NCI-H2029 (cell line): ENCODE data around the gene HPCAL4.

ENCODE experiments used
- DNase-seq: peaks from one replicate; lab custom pipeline; 2025; lab: John Stamatoyannopoulos, UW

HPCAL4 gene

DNA sequence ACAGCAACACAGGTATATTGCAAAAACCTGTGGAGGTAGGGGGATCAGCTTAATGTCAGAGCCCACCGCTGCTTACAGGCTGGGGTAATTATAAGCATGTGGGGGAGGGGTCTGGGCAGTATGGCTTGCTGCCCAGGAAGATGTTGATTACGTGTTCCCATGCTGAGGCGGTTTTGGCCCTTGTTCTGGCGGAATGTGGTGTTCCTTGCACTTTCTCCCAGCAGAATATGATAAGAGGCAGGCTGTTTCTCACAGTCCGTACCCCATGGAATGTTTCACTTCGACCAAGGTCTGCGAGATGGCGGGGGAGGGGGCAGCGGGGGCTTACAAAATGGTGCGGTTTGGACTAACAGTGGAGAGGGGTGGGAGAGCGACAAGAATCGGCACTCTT lies 9.8 kb upstream of the HPCAL4 start:
- DNase-seq = peak; percentile 97

GRCh38 chr1:39700348-39700747 lies 9.1 kb upstream of the HPCAL4 start:
- no peak for DNase-seq

- no peak for DNase-seq
These were observed 8.2 kb upstream of the HPCAL4 start for GRCh38 chr1:39699419-39699818.

DNA sequence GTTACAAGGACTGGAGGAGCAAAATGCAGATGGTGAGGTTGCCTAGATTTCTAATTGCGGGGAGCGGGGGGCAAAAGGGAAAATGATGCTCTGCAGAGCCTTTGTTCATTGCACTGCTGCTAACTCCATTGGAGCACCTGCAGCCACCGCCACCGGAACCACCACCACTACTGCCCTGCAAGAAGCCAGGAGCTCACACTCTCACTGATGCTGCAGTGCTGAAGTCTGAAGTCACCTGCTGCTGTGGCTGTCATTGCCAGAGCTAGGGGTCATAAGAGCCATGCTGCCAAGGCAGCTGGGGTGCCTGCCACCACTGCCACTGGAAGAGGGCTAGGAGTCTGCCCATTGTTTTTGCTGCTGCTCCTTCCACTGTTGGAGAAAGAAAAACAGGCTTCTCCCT lies 7.3 kb upstream of the HPCAL4 start:
- DNase-seq = no peak

DNA sequence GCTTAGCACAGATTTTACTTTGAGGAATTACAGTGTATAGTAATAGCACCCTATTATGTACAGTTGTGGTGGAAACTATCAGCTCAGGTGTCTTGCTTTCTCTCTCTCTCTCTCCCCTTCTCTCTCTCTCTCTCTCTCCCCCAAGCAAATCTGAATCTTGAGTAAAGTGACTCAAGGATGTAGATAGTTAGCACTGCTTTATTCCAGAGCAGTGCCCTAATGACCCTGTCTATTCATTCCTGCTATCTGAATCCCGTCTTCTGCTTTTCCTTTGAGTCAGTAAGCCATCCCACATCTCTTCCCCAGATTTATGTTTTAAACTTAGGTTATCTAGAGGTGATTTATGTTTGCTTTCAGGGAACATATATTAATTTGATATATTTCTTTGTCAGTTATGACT lies 5.2 kb upstream of the HPCAL4 start:
- DNase-seq = no peak

DNA sequence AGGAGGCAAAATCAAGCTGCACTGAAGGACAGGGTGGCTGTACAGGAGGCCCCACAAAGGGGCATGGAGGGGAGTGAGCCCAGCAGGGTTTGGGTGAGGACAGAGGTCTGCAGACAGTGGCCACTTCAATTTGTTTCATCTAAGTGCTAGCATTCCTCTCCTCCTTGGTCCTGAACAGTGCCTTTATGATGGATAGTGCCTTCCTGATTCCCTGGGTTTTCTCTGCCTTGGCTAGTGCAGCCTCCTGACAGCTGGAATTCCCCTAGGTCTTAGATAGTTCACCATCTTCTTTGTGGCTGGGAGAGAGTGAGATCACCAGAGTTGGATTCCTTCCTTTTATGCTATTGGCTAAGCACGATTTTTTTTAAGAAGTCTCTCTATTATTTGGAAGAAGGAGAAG lies 3.8 kb upstream of the HPCAL4 start:
- DNase-seq = no peak

DNA sequence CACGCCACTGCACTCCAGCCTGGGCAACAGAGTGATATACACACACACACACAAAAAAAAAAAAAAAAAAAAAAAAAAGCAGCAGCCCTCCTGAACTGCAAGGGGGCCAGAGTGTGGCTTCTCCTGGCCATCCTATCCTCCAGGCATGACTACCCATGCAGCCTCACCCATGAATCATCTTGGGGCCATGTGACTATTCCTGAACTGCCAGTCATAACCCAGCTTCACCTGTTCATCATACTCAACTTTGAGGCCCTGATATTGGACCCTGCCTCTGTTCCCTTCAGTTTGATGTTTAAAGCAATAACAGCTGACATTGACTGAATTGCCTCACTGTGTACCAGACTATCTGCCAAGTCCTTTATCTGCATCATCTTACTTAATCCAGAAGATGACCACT lies 2.8 kb upstream of the HPCAL4 start:
- no peak for DNase-seq

GRCh38 chr1:39692152-39693074 lies 1.2 kb upstream of the HPCAL4 start:
- DNase-seq = peak; percentile 70

- DNase-seq = no peak
These were observed 345 bp downstream of the HPCAL4 start for GRCh38 chr1:39690794-39691382.

DNA sequence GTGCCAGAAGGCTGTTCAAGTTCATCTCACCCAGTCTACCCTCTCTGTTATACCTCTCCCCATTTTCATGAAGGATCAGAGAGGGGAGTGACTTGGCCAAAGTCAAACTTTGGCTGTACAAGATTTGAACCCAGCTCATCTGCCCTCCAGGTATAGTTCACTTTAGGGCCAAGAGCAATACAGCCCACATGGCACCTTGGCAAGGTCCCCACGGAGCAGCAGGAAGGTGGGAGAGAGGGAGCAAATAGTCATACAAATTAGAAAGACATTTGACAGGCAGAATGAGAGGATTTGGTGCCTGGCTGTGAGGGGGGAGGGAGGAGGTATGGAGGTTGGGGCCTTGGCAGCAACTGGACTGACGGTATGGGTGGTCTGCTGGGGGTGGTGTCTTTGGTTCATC lies 1.0 kb downstream of the HPCAL4 start:
- DNase-seq = no peak

- DNase-seq = peak; percentile 64
These were observed 1.6 kb downstream of the HPCAL4 start for GRCh38 chr1:39689635-39690034.

DNA sequence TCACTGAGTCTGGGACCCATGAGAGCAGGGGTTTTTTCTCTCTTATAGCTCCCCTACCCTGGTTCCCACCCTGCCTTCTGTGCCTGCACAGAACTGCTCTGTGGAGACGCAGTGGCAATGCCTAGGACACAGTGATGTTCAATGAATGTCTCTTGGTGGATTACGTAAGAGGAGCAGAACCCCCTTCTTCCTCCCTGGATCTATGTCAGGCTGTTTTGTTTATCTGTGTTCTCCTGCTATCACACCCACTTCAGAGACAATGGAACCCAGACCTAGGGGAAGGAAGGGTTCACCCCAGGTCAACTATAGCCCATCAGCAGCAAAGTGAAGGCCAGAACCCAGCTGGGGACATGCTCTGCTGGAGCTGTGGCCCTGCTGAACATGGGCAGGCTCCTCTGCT lies 2.0 kb downstream of the HPCAL4 start:
- DNase-seq = no peak

DNA sequence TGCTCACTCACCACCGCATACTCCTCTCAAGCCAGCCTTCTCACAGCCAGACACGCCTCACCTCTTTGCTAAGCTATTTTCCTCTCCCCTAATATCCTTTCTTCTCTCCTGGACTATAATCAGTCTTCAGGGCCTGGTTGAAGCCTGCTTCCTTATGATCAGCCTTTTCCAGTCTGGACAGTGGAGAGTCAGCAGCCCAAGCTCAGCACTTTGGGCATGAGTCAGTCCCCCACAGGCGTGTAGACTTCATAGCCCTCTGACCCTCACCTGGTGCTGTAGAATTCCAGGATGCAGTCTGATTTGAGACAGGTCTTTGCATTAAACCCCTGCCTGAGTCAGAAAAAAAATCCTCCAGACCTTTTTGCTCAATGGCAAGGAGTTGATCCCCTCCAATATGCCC lies 2.5 kb downstream of the HPCAL4 start:
- no peak for DNase-seq

DNA sequence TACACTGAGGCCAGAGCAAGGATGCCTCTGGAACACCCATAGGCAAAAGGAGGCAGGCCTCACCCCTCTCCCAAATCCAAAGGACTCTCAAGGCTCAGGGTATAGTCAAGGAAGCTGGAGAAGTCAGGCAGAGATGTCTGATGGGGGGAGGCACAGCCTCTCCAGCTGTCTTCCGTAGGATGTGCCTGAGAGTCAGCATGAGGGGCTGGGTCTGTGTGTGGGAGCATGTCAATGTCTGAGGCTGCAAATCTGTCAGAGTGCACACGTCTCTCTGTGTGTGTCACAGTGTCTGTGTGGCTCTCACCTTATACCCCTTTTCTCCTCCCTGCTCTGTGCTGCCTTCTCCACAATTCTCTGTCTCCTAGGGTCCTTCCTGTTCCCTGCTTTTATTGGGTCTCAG lies 4.0 kb downstream of the HPCAL4 start:
- no peak for DNase-seq

DNA sequence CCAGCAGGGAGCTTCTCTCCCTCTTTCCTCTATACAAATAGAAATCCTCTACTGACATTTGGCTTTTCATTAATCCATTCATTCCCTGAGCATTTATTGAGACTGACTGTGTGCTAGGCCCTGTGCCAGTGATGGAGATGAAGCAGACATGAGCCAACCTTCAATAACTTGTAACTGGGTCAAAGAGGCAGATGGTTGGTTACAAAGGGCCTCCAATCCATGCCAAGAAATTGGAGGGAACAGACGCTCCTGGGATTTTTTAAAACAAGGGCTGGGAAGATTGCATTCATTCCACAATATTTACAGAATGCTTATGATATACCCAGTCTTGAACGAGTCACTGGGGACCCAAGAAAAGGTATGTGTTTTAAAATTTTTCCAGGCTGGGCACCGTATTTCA lies 6.2 kb downstream of the HPCAL4 start:
- DNase-seq = no peak

DNA sequence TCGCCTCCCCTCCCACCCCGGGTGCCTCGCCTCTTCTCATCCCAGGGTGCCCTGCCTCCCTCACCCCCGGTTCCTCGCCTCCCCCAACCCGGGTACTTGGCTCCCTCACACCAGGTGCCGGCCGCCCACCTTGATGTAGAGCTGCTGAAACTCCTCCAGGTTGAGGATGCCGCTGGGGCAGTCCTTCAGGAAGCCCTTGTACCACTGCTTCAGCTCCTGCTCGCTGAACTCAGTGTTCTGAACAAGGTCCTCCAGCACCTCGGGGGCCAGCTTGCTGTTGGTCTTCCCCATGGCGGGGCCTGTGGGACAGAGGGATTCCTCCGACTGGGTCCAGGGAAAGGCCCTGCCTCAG lies 6.9 kb downstream of the HPCAL4 start:
- DNase-seq = no peak

DNA sequence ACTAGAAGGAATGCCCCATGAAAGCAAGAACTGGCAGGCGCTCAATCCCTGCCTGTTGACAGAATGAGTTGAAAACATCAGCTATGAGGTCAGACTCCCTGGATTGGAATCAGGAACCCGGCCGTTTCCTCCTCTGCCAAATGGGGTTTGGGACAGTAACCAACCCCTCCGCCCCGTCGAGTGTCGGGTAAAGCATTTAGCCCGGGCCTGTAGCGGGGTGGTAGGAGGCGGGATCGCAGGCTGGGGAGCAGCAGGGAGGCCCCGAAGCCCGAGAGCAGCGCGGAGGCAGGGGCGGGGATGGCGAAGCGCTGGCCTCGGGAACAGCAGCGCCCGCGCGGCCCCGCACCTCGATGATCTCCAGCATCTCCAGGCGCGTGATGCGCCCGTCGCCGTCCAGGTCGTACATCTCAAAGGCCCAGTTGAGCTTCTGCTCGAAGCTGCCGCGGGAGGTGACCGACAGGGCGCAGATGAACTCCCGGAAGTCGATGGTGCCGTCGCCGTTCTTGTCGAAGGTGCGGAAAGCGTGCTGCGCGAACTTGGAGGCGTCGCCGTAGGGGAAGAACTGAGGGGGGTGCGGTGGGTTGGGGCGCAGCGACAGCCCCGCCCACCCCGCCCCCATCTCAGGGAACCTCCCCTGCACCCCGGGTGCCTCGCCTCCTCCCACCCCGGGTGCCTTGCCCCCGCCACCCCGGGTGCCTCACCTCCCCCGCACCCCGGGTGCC lies 7.5 kb downstream of the HPCAL4 start:
- DNase-seq = no peak

DNA sequence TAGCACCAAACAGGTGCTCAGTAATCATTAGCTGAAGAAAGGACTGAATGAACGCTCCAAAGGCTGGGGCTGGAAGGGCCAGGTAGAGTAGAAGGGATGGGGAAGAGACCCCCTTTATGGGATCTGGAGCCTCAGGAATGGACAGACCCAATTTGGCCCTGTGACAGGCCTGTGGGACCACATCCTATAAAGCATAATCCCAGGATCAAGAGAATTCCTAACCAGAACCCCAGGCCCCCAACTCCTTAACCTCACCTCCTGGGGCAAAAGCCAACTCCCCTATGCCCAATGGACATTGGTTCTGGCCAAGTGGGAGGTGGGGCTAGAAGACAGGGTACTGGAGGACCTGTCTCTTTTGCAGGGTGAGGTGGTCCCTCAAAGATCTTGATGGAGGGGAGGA lies 9.2 kb downstream of the HPCAL4 start:
- no peak for DNase-seq

- no peak for DNase-seq
These were observed 9.9 kb downstream of the HPCAL4 start for GRCh38 chr1:39681294-39681693.

DNA sequence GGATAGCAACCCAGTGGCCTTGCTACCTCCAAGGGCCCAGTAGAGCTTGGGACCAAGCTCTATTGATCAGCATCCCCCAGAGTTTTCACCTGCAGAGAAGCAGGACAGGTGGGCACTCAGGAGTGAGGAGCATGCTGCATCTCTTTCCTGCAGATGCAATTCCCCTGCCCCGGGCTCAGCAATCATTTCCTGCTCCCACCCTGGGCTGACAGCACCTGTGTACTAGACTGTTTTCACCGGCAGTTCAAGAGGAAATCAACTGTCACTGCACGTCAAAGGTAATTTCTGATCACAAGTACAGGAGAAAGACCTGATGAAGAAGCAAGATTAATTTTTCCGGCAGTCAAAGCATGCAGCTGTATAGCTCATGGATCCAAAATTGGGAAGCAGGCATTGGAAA lies 10.5 kb downstream of the HPCAL4 start:
- DNase-seq = no peak

GRCh38 chr1:39679821-39680220 lies 11.4 kb downstream of the HPCAL4 start:
- no peak for DNase-seq

- no peak for DNase-seq
These were observed 12.3 kb downstream of the HPCAL4 start for GRCh38 chr1:39678889-39679288.

GRCh38 chr1:39677645-39678044 lies 13.6 kb downstream of the HPCAL4 start:
- no peak for DNase-seq
